ENCODE measurements around the gene LAMP1.

Gene LAMP1

DNA sequence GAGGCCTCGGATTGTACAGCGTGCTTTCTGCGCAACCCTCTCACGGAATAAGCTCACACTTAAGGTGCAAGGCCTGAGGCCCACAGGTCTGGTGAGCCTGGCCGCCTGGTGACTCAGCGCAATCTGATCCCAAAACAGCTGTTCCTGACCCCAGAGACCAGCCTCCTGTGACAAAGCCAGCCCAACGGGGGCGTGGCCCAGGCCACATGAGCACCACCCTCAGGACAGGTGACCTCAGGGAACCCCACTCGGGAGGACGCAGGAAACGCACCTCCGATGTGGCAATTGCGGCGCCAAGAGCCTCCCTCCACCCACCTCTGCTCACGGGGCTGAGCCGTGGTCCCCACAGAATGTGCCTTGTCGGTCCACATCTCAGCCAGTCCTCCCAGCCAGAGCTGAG, 40.5 kb downstream of the LAMP1 start:
- Histone ChIP-seq H3K4me2 (ENCODE audit: low read length) (no peak overlapping the region), H3K27ac (no peak overlapping the region), H3K9ac (no peak overlapping the region), H3K36me3 (ENCODE audit: control insufficient read depth, insufficient read depth, low read length) (no peaks in the 10 kb centered on the region), H3K79me2 (no peaks in the 10 kb centered on the region), H3K4me3 (ENCODE audit: low read depth, low read length) (no peak overlapping the region), H3K27me3 (ENCODE audit: control insufficient read depth, insufficient read depth, low read length) (no peaks in the 10 kb centered on the region), H3K4me1 (no peaks in the 10 kb centered on the region), H2AFZ (no peak overlapping the region), H3K9me3 (ENCODE audit: control insufficient read depth, low read length) (no peaks in the 10 kb centered on the region)
- TF ChIP-seq, protein P1, sequence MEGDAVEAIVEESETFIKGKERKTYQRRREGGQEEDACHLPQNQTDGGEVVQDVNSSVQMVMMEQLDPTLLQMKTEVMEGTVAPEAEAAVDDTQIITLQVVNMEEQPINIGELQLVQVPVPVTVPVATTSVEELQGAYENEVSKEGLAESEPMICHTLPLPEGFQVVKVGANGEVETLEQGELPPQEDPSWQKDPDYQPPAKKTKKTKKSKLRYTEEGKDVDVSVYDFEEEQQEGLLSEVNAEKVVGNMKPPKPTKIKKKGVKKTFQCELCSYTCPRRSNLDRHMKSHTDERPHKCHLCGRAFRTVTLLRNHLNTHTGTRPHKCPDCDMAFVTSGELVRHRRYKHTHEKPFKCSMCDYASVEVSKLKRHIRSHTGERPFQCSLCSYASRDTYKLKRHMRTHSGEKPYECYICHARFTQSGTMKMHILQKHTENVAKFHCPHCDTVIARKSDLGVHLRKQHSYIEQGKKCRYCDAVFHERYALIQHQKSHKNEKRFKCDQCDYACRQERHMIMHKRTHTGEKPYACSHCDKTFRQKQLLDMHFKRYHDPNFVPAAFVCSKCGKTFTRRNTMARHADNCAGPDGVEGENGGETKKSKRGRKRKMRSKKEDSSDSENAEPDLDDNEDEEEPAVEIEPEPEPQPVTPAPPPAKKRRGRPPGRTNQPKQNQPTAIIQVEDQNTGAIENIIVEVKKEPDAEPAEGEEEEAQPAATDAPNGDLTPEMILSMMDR (IDR thresholded peaks at IDR 0.05) = no peak

DNA sequence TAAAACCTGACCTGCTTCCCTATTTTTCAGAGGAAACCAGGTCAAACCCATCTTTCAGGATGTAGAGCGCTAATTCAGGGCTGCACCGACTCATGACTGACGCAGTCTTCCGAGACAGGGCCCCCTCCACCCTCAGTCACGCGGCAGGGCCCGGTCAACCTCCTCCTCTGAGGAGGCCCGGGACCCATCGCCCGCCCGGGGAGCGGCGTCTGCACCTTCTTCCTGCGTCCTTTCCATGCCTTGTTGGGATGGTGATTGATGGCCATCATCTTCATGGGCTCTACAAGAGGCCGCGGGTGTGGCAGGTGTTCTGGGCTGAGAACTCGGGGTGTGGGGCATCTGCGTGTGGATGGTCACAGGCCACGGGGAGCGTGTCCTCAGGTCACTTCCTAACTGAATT, 40.9 kb downstream of the LAMP1 start:
- H2AFZ ChIP-seq = no peak overlapping the region
- H3K4me2 ChIP-seq (ENCODE audit: low read length) = no peak overlapping the region
- no peaks in the 10 kb centered on the region for H3K9me3 ChIP-seq (ENCODE audit: control insufficient read depth, low read length)
- no peaks in the 10 kb centered on the region for H3K36me3 ChIP-seq (ENCODE audit: control insufficient read depth, insufficient read depth, low read length)
- H3K9ac ChIP-seq = no peak overlapping the region
- H3K79me2 ChIP-seq = no peaks in the 10 kb centered on the region
- no peaks in the 10 kb centered on the region for H3K27me3 ChIP-seq (ENCODE audit: control insufficient read depth, insufficient read depth, low read length)
- TF ChIP-seq, protein P1 (IDR thresholded peaks at IDR 0.05) = no peak
- no peaks in the 10 kb centered on the region for H3K4me1 ChIP-seq
- H3K4me3 ChIP-seq (ENCODE audit: low read depth, low read length) = no peak overlapping the region
- no peak overlapping the region for H3K27ac ChIP-seq

DNA sequence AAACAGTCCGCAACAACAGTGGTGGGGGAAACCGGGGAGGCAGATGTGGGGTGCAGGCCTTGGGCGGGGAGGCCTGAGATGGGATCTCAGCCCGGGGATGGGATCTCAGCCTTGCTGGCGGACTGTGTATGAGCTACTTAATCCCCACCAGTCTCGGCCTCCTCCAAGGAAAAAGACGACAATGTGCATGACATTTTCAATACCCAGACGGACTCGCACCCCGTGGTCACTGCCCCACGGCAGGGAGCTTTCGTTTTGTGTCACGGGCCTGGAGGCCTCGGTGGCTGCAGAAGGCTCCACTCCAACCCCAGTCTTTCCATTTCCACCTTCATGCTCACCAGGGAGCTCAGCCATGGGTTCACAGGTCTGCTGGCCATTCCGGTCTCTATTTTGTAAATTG, 41.4 kb downstream of the LAMP1 start:
- Histone ChIP-seq H2AFZ (no peak overlapping the region), H3K4me1 (no peaks in the 10 kb centered on the region), H3K4me3 (ENCODE audit: low read depth, low read length) (no peak overlapping the region), H3K27ac (no peak overlapping the region), H3K9me3 (ENCODE audit: control insufficient read depth, low read length) (no peaks in the 10 kb centered on the region), H3K9ac (no peak overlapping the region), H3K36me3 (ENCODE audit: control insufficient read depth, insufficient read depth, low read length) (no peaks in the 10 kb centered on the region), H3K79me2 (no peaks in the 10 kb centered on the region), H3K27me3 (ENCODE audit: control insufficient read depth, insufficient read depth, low read length) (no peaks in the 10 kb centered on the region), H3K4me2 (ENCODE audit: low read length) (no peak overlapping the region)
- TF ChIP-seq, protein P1 (IDR thresholded peaks at IDR 0.05) = no peak

DNA sequence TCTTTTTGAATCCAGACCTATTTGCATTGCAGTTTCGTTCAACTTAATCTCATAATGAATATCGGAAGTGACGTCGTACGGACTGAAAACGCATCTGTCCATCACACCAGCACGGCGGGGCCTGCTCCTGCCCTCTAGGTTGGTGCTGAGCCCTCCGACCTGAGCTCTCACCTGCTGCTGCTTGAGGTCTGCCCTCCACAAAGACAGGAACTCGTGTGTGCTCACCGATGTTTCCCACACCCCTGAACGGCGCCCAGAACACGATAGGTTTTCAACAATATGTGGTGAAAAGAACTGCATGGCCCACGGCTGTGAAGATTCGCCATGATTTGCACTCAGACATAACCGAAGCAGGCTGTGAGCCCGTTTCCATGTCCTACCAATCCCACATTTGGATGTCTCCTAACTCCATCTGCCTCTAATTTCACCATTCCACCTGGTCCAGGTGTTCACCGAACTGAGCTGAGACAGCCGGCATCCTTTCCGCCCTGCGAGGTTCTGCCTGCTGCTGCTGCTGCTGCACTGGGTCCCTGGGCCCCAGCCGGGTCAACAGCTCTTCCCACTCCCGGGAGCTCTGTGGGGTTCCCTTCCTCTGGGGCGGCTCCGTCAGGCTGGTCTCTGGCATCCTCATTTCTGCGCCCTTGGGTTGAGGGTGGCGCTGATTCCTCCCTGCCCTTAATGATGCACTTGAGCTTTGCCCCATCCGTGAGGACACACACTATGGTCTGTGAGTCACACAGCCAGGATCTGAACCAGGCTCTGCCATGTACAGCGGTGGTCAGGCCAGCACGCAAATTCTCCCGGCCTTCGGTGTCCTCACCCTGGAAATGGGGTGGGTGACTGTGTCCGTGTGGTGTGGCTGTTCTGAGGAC, 46.0 kb downstream of the LAMP1 start:
- H3K27me3 ChIP-seq (ENCODE audit: control insufficient read depth, insufficient read depth, low read length) = no peaks in the 10 kb centered on the region
- H3K79me2 ChIP-seq = no peaks in the 10 kb centered on the region
- H3K27ac ChIP-seq = no peak overlapping the region
- no peak overlapping the region for H2AFZ ChIP-seq
- TF ChIP-seq, protein P1 (IDR thresholded peaks at IDR 0.05) = no peak
- no peak overlapping the region for H3K9ac ChIP-seq
- no peak overlapping the region for H3K4me2 ChIP-seq (ENCODE audit: low read length)
- H3K4me1 ChIP-seq = no peaks in the 10 kb centered on the region
- H3K4me3 ChIP-seq (ENCODE audit: low read depth, low read length) = no peak overlapping the region
- no peaks in the 10 kb centered on the region for H3K9me3 ChIP-seq (ENCODE audit: control insufficient read depth, low read length)
- no peaks in the 10 kb centered on the region for H3K36me3 ChIP-seq (ENCODE audit: control insufficient read depth, insufficient read depth, low read length)

DNA sequence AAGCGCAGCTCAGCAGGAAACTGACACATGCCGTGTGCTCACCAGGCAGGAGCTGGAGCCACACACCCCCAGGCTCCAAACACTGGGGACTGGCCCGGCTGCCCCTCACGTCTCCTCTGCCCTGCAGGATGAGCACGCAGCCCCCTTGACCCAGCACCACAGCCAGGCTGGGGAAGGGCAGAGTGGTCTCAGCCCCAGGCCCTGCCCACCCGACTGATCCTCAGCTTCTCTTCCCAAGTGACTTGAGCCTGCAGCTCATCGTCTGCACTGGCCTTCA, 46.6 kb downstream of the LAMP1 start:
- Histone ChIP-seq H3K4me3 (ENCODE audit: low read depth, low read length) (no peak overlapping the region), H3K4me1 (no peaks in the 10 kb centered on the region), H3K9ac (no peak overlapping the region), H3K27me3 (ENCODE audit: control insufficient read depth, insufficient read depth, low read length) (no peaks in the 10 kb centered on the region), H3K4me2 (ENCODE audit: low read length) (no peak overlapping the region), H3K36me3 (ENCODE audit: control insufficient read depth, insufficient read depth, low read length) (no peaks in the 10 kb centered on the region), H3K79me2 (no peaks in the 10 kb centered on the region), H2AFZ (no peak overlapping the region), H3K27ac (no peak overlapping the region), H3K9me3 (ENCODE audit: control insufficient read depth, low read length) (no peaks in the 10 kb centered on the region)
- TF ChIP-seq, protein P1 (IDR thresholded peaks at IDR 0.05) = no peak
